Stimulated activated CD8-positive, alpha-beta memory T cell treated with anti-CD3 and anti-CD28 coated beads, Interleukin-7, amount 100 ng/mL, for 24 hours (primary cell): ENCODE results near the gene TMEM132E.

Experiments used
- DNase-seq: peaks from one replicate; pipeline ENCODE4 v3.0.0-alpha.2; 2020; ENCODE audit warnings: low read depth

Gene TMEM132E

GRCh38 chr17:34665819-34666763 is 86.7 kb downstream of the TMEM132E start:
- no peak for DNase-seq

- DNase-seq = no peak
Observed at GRCh38 chr17:34667656-34668055, 88.3 kb downstream of the TMEM132E start.

- no peak for DNase-seq
Observed at GRCh38 chr17:34668206-34668605, 88.8 kb downstream of the TMEM132E start.

GRCh38 chr17:34669511-34669910 is 90.1 kb downstream of the TMEM132E start:
- DNase-seq = no peak

GRCh38 chr17:34670618-34671017 is 91.2 kb downstream of the TMEM132E start:
- no peak for DNase-seq

GRCh38 chr17:34671191-34671590 is 91.8 kb downstream of the TMEM132E start:
- no peak for DNase-seq

- DNase-seq = no peak
Observed at GRCh38 chr17:34672176-34672785, 92.9 kb downstream of the TMEM132E start.

- no peak for DNase-seq
Observed at GRCh38 chr17:34673516-34673915, 94.1 kb downstream of the TMEM132E start.

- DNase-seq = no peak
Observed at GRCh38 chr17:34673995-34674890, 94.9 kb downstream of the TMEM132E start.

- DNase-seq = no peak
Observed at GRCh38 chr17:34675143-34675542, 95.8 kb downstream of the TMEM132E start.

- DNase-seq = no peak
Observed at GRCh38 chr17:34675605-34676004, 96.2 kb downstream of the TMEM132E start.

- no peak for DNase-seq
Observed at GRCh38 chr17:34680151-34680550, 100.8 kb downstream of the TMEM132E start.

- no peak for DNase-seq
Observed at GRCh38 chr17:34682305-34682704, 102.9 kb downstream of the TMEM132E start.

- no peak for DNase-seq
Observed at GRCh38 chr17:34683390-34683789, 104.0 kb downstream of the TMEM132E start.
